Measurements from ENCODE around the gene EPHA3. TPM values are rescaled to one million over a fixed set of nuclear protein-coding genes. Genes with fewer than 3 reads are reported as not detected.

The EPHA3 gene
- total and polyA plus RNA-seq, 2 of the 4 experiments (the other 2 are of a cell fraction): 0.10 to 0.18 TPM

- 100% methylated on average over 1 of the region's 4 CpGs; no CpG with 5 or more reads in 1 of the 2 experiments for WGBS, 2 experiments (ENCODE audit: extremely low coverage in 2 of 2, insufficient read length in 1 of 2)
These were observed 341.7 kb downstream of the EPHA3 start for GRCh38 chr3:89449086-89449485.

More at GRCh38 chr3:89449086-89449485, 341.7 kb downstream of the EPHA3 start:
- H4K91ac ChIP-seq (ENCODE audit: insufficient read depth, low read depth, low read length): no peak overlapping the region
- H3K36me3 ChIP-seq (ENCODE audit: control insufficient read depth, insufficient read depth, low read length): no peaks in the 10 kb centered on the region
- H3K18ac ChIP-seq (ENCODE audit: low read depth, low read length): no peak overlapping the region
- H3K14ac ChIP-seq (replicated peaks; ENCODE audit: low read depth, low read length): no peak overlapping the region
- H2AK5ac ChIP-seq (ENCODE audit: low read depth, low read length): no peak overlapping the region
- ChIA-PET POLR2A (ENCODE audit: unreplicated experiment) (no interaction called here), CTCF (no interaction called here)
- H2AFZ ChIP-seq (replicated peaks; ENCODE audit: low read length, poor library complexity): no peak overlapping the region
- H4K8ac ChIP-seq (ENCODE audit: low read depth in 2 of 2, low read length in 2 of 2): no peak overlapping the region
- no peak for DNase-seq
- no TSS peak for BruUV-seq (replicated peaks)
- no peak overlapping the region for H3K4me3 ChIP-seq (ENCODE audit: insufficient read depth, low read depth, low read length)
- H3K56ac ChIP-seq (ENCODE audit: extremely low read depth, insufficient read depth, low read length): no peak overlapping the region
- TF ChIP-seq RFX5 (IDR thresholded peaks at IDR 0.05; ENCODE audit: low read depth, low read length) (no peak), MAZ (IDR thresholded peaks at IDR 0.05; ENCODE audit: borderline replicate concordance, low read depth, low read length) (no peak), CHD1 (IDR thresholded peaks at IDR 0.05; ENCODE audit: low read depth, low read length) (no peak), RCOR1 (IDR thresholded peaks at IDR 0.05; ENCODE audit: insufficient replicate concordance, low read length) (no peak), SMC3 (IDR thresholded peaks at IDR 0.05; ENCODE audit: low read depth, low read length) (no peak)
- H3K79me1 ChIP-seq (ENCODE audit: low read depth in 1 of 2, low read length in 2 of 2): no peaks in the 10 kb centered on the region
- ATAC-seq (ENCODE audit: low read depth): no peak
- no peaks in the 10 kb centered on the region for H3K4me1 ChIP-seq (ENCODE audit: control insufficient read depth, insufficient read depth, low read length)
- no peak overlapping the region for H2AK9ac ChIP-seq (replicated peaks; ENCODE audit: low read depth, low read length, poor library complexity)
- H3K9me3 ChIP-seq (ENCODE audit: control insufficient read depth, insufficient read depth, low read length): no peaks in the 10 kb centered on the region
- no peak overlapping the region for H2BK120ac ChIP-seq (ENCODE audit: low read depth, low read length)
- H3K27me3 ChIP-seq (ENCODE audit: control insufficient read depth, insufficient read depth, low read length): no peaks in the 10 kb centered on the region
- dilution Hi-C loops (cut with HindIII; ENCODE audit: low sequenced_read_pairs, unreplicated experiment) (no loop called here), in situ Hi-C loops (cut with MboI; ENCODE audit: low sequenced_read_pairs) (no loop called here), intact Hi-C loops (cut with micrococcal nuclease) (no loop called here)
- H3K9ac ChIP-seq (ENCODE audit: low read depth, low read length): no peak overlapping the region
- H3K27ac ChIP-seq (ENCODE audit: insufficient read depth, low read length): no peak overlapping the region
- H2BK20ac ChIP-seq (ENCODE audit: low read depth, low read length): no peak overlapping the region
- no peak overlapping the region for H2BK15ac ChIP-seq (ENCODE audit: low read depth, low read length)
- no peaks in the 10 kb centered on the region for H3K9me1 ChIP-seq (ENCODE audit: insufficient read depth, low read length)
- H2BK5ac ChIP-seq (ENCODE audit: low read depth, low read length, poor library complexity, severe bottlenecking): no peak overlapping the region
- H4K20me1 ChIP-seq (ENCODE audit: insufficient read depth, low read length): no peaks in the 10 kb centered on the region
- no peak overlapping the region for H3K4ac ChIP-seq (ENCODE audit: low read depth, low read length)
- no peak overlapping the region for H3K23ac ChIP-seq (ENCODE audit: low read depth, low read length)
- H4K5ac ChIP-seq (ENCODE audit: low read depth, low read length): no peak overlapping the region
- H3K4me2 ChIP-seq (ENCODE audit: low read depth, low read length): no peak overlapping the region
